HG03159 (cell line): ENCODE data around the gene SMC4.

Experiments
- ATAC-seq: cut with Tn5 transposase; IDR thresholded peaks from one replicate; pipeline ENCODE4 v1.9.1; 2021; ENCODE audit warnings: mild to moderate bottlenecking, moderate library complexity; ENCODE audit not compliant: unreplicated experiment

SMC4 gene

DNA sequence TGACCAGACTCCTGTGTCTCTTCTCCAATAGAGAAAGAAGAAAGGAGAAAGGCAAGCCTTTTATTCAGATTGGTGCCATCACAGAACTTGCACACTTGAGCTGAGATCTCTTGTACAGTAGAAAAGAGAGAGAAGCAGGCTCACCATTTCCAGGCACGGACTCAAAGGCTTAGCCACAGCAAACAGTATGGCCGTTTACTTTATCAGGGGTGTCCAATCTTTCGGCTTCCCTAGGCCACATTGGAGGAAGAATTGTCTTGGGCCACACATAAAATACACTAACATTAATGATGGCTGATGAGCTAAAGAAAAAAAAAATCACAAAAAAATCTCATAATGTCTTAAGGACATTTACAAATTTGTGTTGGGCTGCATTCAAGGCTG lies 5.4 kb upstream of the SMC4 start:
- ATAC-seq = no peak

DNA sequence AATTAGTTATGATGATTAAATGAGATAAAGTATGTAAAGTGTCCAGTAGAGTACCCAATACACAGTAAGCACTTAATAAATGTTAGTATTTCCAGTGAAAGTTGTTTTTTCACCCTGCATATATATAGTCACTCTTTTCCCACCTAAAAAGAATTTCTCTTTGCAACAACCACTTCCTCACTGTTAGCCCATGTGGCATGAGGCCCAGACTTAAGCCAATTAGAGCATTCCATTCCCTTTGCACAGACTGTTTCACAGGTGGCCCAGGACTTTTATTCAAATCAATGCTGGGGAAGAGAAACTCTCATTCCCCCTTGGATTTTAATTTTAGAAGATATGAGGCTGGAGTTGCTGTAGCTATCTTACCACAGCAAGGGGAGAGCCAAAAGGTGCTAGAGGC lies 4.2 kb upstream of the SMC4 start:
- ATAC-seq = no peak

DNA sequence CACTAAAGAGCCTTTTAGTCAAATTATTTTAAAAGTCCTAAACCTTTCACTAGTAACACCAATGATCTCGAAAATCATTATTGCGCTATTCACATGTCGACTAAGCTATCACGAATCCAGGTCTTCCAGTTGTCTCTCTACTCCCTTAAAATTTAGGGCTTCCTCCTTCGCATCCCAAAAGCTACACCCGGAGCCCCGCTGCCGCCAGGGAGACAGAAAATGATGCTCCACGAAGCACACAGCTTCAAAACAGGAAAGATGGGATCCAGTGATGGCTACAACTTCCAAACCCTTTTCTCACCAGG lies 678 bp upstream of the SMC4 start:
- peak; percentile 12 for ATAC-seq

DNA sequence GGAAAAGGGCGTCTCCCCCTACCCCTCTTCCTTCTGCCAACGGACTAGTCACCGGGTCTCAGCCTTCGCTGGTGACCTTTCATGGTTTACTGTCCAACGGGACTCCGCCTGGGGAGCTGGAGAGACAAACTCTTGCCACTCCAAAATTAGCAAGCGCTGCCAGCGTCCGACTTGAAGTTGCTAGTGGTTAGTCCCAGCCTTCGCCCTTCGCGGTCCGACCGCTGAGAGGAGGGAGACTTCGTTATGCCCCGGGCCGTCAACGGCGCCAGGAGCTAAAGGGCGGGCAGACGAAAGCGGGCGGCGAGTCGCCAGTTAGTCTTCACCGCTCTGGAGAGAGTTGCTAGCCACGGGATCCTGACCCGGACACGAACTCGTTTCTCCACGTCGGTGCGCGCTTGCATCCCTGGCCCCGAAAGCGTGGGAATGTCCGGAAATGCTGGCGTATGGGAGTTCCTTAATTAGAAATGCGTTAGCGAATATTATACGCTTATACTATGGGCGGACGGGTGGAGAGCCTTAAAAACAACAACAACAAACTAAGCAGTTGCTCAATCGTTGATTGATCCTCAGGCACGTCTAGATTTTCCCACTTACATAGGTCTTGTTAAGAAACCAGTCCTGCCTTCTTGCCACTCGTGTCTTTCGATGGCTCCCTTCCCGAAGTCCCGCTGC lies 716 bp downstream of the SMC4 start:
- peak; percentile 13 for ATAC-seq

DNA sequence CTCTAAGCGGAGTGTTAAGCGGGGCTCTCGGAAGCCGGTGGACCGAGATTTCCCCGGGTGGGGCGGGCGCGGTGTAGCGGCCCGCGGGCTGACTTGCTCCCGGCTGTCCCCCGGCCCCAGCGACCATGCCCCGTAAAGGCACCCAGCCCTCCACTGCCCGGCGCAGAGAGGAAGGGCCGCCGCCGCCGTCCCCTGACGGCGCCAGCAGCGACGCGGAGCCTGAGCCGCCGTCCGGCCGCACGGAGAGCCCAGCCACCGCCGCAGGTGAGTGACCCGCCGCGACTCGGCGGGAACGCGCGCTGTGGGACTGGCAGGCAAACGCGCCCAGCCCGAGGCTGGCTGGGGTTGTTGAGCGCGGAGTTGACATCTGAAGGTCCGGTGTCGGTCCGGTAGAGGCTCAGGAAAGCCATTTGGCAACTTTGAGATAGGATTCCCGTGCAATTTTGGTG lies 1.3 kb downstream of the SMC4 start:
- ATAC-seq = no peak

DNA sequence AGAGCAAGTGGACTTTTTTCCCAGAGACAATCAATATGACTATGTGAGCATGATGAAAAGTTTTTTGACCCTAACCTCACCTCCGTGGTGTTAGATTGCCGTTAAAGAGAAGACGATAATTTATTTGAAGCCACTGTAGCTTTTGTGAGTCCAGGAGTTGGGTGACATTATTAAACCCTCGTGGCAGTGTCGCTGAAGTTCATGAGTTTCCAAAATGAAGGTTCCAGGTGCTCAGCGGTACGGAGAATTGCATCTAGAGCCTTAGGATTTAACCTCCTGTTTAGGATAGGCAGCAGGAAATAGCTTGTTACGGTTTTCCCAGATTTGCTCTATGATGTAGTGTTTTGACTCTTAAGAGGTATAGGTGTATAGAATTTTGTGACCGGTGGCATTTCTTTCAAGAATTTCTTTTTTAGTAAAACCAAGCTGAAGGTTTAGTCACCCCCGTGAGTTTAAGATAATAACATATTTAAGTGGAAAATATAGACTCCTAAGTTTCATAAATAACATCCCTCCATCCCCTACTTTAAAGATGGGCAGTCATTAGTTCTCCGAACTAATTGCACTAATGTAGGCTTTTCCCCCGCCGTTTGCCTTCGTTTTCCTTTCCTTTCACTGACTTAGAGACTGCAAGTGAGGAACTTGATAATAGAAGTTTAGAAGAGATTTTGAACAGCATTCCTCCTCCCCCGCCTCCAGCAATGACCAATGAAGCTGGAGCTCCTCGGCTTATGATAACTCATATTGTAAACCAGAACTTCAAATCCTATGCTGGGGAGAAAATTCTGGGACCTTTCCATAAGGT lies 2.0 kb downstream of the SMC4 start:
- ATAC-seq = no peak

DNA sequence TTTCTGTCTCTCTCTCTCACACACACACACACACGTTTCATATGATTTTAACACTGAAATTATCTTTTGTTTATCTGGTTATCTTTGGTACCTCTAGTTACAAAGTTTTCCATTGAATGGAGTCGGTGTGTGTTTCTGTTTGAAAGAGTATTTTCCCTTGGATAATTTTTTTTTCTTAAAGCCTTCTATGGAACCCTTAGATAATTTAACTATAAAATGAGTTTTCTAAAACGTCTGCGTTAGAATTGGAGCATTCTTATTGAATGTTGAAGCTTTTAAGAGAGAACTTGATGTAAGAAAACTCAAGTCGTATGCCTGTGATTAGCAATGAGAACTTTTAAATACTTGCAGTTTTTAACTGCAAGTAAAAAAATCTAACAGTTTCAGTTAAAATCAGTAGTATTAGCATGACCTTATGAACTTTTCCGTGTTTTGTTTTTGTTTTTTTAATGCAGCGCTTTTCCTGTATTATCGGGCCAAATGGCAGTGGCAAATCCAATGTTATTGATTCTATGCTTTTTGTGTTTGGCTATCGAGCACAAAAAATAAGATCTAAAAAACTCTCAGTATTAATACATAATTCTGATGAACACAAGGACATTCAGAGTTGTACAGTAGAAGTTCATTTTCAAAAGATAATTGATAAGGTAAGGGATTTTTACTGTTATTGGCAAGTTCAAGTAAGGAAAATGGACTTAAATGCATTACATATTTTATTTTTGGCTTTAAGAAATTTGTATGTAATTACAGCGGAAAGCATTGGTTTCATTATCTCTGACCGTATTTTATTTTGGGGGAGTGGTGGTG lies 3.0 kb downstream of the SMC4 start:
- ATAC-seq = no peak

DNA sequence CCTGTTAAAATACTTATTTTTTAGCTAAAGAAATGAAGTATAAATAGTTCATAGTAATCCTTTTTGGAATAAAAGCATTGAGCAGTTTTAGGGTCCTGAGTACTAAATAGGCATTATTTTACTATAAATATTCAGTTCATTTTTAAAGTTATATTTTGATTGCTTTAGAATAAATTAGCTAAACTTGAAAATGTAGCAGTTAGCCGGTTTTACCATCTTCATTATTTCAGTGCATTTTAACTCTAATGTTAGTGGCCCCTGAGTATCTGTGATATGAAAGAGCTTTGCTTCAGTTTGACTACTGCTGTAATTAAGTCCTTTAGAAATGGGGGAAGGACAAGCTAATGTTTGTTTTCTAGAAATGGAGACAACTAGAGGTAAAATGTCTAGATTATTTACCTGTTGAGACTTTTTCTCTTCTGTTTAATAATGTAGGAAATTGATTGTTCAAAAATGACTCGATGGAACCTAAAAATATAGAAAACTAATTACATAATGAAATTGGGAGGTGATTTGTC lies 3.6 kb downstream of the SMC4 start:
- ATAC-seq = no peak

DNA sequence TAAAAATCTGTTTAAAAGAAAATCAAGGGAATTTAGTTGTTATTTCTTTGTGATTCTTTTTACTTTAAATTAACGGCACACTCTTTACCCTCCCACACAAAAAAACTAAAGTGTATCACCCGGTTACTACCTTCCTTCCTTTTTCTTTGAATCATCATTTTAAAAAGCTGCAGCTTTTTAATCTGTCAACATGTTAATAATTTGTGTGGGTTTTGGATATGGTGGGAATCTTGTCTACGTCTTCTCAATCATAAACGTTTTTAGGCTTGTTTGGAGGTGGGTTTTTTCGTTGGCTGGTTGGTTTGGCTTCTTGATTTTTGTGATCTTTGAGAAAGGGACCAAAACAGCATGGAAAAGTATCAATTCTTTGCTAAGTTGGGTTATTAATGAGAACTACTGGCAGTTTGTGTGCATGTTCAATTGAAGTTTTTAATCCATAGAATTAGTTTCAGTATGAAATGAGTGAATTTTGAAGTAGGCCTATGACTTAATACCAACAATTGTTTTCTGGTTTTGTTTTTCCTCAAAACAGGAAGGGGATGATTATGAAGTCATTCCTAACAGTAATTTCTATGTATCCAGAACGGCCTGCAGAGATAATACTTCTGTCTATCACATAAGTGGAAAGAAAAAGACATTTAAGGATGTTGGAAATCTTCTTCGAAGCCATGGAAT lies 4.5 kb downstream of the SMC4 start:
- ATAC-seq = no peak

DNA sequence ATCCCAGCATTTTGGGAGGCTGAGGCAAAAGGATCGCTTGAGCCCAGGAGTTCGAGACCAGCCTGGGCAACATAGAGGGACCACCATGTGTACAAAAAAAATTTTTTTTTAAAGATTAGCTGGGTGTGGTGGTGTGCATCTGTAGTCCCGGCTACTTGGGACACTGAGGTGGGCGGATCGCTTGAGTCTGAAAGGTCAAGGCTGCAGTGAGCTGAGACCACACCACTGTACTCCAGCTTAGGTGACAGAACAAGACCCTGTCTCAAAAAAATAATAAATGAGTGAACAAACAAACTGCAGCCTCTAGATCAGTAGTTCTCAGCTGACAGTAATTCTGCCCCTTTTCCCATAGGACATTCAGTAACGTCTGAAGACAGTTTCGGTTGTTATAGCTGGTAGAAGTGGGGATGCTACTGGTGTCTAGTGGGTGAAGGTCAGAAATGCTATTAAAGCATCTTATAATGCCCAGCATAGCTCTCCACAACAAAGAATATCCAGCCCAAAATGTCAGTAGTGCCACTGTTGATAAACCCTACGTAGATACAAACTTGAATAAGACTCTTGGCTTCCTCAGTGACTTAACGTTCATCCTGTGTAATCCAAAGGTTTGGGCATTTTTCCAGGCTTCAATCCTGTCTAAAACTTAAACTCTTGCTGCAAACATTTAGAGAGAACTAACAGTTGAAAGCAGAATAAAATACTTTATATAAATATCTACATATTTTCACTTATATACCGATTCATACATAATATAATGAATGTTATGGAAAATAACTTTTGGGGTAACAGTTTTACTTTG lies 10.6 kb downstream of the SMC4 start:
- no peak for ATAC-seq

DNA sequence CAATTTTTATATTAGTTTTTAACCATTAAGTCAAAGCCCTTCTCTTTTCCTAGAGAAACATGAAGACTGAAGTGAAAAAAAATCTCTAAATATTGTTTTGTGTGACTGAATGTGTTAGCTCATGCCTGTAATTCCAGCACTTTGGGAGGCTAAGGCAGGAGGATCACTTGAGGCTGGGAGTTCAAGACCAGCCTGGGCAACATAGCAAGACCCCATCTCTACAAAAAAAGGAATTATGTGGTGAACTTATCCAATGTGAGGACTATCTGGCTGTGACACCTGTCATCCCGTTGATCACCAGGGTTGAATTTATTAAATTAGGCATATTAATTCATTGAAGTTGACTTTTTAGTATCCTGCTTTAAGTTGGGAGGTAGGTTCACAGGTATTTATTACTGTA lies 13.0 kb downstream of the SMC4 start:
- no peak for ATAC-seq

DNA sequence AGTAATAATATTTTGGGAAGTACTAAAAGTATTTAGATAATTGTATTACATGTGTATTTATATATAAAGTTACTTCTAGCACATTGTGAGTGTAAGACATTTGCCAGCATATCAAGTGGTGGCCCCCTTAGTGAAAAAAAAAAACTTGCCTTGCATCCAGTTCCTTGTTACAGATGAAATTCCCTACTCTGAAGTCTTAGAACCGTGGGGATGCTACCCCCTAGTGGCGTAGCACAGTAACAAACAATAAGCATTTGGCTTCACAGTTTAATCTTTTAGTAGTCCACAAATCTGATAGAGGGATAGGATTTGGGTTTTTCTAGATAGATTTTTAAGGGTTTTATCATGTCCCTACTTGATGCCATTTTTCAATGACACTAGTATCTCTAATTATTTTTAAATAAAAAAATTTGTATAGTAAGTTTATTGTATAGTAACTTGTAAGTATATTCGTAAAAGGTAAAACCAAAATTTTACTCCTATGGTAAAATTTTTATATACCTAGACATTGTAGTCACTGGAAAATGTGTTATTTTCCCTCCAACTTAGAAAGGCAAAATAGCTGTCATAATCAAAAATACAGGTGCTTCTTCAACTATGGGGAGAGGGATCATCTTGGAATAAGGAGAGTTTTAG lies 14.3 kb downstream of the SMC4 start:
- ATAC-seq = peak; percentile 66

DNA sequence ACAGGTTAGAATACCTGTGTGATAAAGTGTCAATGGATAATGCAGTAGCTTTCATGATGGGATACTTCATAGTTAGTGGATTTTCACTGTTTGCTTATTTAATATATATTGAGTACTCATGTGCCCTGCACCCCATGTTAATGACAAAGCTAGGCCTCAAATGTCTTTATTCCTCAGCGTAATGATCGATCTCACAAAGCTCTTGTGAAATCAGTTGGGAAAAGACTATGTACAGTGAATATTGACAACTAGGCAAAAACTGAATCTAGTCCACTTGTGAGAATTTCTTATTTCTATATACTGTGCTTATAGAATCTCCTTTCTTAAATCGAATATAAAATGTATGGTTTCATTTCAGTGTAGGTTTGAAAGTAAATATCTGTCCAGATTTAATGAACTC lies 17.9 kb downstream of the SMC4 start:
- no peak for ATAC-seq

DNA sequence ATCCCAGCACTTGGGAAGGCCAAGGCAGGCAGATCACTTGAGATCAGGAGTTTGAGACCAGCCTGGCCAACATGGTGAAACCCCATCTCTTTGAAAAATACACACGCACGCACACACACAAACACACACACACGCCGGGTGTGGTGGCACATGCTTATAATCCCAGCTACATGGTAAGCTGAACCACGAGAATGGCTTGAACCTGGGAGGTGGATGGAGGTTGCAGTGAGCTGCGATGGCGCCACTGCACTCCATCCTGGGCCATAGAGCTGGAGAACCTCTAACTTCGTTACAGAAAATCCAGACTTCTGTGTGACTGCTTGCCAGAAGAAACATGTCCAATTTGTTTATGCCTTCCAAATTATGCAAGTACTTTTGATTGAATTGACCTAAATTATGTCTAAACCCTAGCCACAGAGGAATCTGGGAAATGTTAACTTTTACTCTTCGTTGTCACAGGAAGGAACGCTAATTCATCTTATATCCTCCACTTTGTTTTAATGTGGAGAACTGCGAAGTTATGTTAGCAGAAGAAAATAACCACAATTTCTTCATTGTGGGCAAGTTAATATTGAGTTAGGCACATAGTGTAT lies 28.5 kb downstream of the SMC4 start:
- ATAC-seq = no peak

DNA sequence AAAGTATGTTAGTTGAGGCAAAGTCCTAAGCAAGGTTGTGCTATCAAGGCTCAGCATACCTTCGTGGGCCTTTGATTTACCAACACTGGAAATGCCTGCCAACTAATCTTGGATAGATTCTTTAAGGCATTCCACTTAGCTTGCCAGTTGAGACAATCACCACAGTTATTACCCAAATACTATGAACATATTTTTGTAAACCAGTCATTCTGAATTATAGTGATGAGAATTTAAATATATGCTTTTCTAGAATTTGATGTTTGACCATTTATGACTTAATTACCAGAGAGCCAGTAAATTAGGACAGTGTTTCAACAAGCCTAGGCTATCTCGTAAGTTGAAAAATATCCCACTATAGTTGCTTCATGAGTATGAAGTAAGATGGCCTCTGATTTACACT lies 34.6 kb downstream of the SMC4 start:
- ATAC-seq = no peak

DNA sequence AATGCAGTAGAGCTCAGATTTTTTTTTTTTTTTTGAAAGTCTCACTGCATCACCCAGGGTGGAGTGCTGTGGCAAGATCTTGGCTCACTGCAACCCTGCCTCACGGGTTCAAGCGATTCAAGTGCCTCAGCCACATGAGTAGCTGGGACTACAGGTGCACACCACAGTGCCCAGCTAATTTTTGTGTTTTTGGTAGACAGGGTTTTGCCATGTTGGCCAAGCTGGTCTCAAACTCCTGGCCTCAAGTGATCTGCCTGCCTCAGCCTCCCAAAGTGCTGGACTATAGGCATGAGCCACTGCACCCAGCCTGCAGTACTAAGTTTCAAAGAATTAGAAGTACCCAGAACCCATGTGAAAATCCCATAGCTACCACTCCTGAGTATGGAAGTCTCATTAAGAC lies 35.6 kb downstream of the SMC4 start:
- ATAC-seq = no peak

DNA sequence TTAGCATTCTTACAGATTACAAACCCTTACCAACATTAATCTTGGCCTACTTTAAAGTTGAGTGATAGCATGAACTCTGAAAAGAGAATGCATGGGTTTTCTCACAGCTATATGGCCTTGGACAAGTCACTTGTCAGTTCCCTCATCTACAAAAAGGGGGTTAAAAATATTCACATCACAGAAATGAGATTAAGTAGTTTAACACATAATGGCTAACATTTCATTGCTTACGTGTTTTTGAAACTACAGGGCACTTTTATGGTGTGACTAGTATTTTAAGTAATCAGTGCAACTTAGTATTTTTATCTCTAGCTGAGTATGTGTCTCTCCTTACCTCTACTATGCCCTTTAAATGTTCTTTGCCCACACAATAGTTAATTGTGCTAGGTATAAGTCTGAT lies 36.3 kb downstream of the SMC4 start:
- ATAC-seq = no peak

DNA sequence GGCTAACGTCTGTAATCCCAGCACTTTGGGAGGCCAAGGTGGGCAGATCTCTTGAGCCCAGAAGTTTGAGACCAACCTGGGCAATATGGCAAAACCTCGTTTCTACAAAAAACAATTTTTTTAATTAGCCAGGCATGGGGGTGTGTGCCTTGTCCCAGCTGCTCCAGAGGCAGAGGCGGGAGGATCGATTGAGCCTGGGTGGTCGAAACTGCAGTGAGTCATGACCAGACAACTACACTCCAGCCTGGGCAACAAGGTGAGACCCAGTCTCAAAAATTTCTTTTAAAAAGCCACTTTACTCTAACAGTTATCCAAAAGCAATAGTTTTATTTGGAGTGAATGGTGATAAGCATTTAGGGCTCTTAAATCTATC lies 37.6 kb downstream of the SMC4 start:
- no peak for ATAC-seq

DNA sequence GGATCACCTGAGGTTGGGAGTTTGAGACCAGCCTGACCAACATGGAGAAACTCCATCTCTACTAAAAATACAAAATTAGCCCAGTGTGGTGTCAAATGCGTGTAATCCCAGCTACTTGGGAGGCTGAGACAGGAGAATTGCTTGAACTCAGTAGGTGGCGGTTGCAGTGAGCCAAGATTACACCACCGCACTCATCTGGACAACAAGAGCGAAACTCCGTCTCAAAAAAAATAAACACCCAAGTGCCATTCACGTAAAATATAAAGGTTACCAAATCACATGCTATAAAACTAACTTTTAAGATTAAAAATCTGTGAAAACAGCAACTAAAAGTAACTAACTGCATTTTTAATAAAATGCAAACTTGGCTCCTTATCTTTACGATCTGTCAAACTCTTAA lies 41.2 kb downstream of the SMC4 start:
- ATAC-seq = no peak

DNA sequence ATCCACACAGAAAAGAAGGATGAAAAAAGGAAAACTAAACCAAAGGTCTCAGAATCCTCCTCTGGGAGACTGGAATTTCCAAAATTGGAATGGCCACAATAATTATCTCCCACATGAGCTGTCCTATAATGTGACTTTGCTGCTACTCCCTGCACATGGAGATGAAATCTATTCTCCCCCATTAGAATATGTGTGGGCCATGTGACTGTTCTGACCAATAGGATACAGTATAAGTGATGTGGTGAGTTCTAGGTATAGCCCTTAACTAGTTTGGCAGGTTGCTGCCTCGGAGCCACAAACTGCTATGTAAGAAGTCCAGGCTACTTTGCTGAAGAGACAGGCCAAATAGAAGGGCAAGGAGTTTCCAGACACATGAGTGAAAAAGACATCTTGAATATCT lies 45.0 kb downstream of the SMC4 start:
- no peak for ATAC-seq
